ENCODE results near the gene TEX30. TPM values are rescaled to one million over a fixed set of nuclear protein-coding genes. Genes with fewer than 3 reads are reported as not detected.
"Not testable (repeated sequence)": the region's sequence is repeated elsewhere in the genome, so short reads cannot be mapped to it uniquely, and the experiment has no call there.

The TEX30 gene
- total RNA-seq, 1 donor from 2014 or later, result 5.9 TPM

- intact Hi-C loops (cut with DNase I), result no loop called here
- no peak for DNase-seq (ENCODE audit: low spot score)
Observed at GRCh38 chr13:102781591-102781990, 8.0 kb upstream of the TEX30 start.

DNA sequence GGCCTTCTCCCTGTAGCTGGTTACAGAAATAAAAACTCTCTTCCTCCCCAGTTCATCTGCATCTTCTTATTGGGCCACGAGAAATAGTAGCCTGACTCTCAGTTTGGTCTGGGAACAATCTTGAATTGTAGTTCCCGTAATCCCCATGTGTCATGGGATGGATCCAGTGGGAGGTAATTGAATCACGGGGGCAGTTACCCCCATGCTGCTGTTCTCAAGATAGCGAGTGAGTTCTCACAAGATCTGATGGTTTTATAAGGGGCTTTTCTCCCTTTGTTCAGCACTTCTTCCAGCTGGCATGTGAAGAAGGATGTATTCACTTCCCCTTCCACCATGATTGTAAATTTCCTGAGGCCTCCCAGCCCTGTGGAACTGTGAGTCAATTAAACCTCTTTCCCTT, 7.1 kb upstream of the TEX30 start:
- intact Hi-C loops (cut with DNase I); DNase-seq (ENCODE audit: low spot score): not testable (repeated sequence)

GRCh38 chr13:102779436-102780159, 6.0 kb upstream of the TEX30 start:
- intact Hi-C loops (cut with DNase I), result no loop called here

GRCh38 chr13:102777736-102778135, 4.2 kb upstream of the TEX30 start:
- DNase-seq (ENCODE audit: low spot score), result no peak
- intact Hi-C loops (cut with DNase I), result no loop called here

More at GRCh38 chr13:102779436-102780159, 6.0 kb upstream of the TEX30 start:
- DNase-seq (ENCODE audit: low spot score), result no peak

DNA sequence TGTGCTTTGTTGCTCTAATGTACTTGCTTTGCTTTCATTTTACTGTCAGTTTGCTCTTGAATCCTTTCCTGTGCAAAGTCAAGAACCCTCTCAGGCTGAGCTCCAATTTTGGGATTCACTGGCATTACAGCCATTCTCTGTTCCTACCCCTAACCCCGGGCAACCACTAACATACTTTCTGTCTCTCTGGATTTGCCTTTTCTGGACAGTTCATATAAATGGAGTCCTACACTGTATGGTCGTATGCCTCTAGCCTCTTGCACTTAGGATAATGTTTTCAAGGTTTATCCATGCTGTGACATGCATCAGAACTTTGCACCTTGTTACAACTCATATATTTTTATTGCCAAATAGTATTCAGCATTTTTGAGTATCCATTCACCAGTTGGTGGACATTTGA, 2.7 kb upstream of the TEX30 start:
- DNase-seq (ENCODE audit: low spot score), result no peak
- intact Hi-C loops (cut with DNase I), result no loop called here

DNA sequence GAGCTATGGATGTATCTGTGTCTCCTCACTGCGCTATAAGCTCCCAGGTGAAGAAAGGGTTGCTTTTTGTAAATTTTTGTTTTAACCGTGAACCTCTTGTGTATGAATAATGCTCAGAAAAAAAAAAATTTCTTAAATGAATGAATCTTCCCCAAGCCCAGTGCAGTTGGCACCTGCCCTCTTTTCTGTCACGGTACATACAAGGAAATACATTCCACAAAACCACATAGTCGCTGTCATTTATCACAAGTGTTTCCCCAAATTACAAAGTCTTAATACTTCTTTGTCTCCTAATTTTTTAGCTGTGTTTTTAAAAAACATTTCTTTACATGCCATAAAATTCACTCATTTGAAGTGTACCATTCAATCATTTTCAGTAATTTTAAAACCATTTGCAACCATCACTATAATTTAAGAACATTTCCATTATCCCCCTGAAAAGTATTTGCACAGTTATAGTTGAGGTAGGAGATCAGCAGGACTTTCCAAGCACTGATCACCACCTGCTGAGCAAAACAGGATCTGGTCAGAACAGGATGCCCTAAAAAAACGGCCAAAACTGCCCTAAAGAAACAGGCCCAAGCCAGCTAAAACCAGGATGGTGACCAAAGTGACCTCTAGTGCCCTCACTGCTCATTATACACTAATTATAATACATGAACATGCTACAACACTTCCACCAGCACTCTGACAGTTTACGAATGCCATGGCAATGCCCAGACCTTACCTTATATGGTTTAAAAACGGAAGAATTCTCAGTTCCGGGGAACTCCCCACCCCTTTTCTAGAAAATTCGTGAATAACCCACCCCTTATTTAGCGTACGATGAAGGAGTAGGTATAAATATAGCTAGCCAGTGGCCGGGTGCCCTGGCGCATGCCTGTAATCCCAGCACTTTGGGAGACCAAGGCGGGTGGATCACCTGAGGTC, 1.3 kb upstream of the TEX30 start:
- intact Hi-C loops (cut with DNase I), result no loop called here

GRCh38 chr13:102774214-102774568, 605 bp upstream of the TEX30 start:
- DNase-seq (ENCODE audit: low spot score), result no peak
- intact Hi-C loops (cut with DNase I), result no loop called here

More for the DNA sequence above, 1.3 kb upstream of the TEX30 start:
- no peak for DNase-seq (ENCODE audit: low spot score)

DNA sequence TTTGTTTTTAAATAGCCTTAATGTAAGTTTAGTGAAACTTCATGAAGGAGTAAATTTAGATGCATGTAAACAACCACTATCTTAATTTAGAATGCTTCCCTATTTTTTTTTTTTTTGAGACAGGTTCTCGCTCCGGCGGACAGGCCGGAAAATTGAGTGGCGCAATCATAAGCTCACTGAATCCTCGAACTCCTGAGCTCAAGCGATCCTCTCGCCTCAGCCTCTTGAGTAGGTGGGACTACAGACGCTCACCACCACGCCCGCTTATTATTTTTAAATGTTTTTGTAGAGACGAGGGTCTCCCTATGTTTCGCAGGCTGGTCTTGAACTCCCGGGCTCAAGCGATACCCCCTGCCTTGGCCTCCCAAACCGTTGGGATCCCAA, 1.6 kb downstream of the TEX30 start:
- no peak for DNase-seq (ENCODE audit: low spot score)
- intact Hi-C loops (cut with DNase I), result loop anchor here (2.0 kb wide), 1 partner anchor 179 kb away; no protein-coding TSS in a partner anchor

GRCh38 chr13:102771298-102772041, 2.1 kb downstream of the TEX30 start:
- DNase-seq (ENCODE audit: low spot score), result no peak
- intact Hi-C loops (cut with DNase I), result loop anchor here (2.0 kb wide), 1 partner anchor 179 kb away; no protein-coding TSS in a partner anchor

DNA sequence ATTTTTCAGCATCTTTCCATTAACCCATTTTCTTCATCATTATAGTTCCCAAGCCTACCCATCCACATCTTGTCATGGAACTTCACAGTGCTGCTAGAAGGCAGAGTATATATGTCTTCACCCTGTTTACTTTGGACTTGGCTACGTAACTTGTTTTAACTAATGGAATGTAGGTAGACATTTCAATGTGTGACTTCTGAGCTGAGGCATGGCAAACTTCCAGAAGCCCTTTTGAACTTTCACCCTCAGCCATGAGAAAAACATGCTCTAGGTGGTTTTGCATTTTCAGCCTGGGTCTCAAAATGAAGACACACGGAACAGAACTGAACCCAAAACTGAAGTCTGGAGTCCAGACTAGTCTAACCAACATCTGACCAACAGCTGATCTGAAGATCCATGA, 3.2 kb downstream of the TEX30 start:
- no peak for DNase-seq (ENCODE audit: low spot score)
- intact Hi-C loops (cut with DNase I), result no loop called here

- intact Hi-C loops (cut with DNase I), result no loop called here
- no peak for DNase-seq (ENCODE audit: low spot score)
Observed at GRCh38 chr13:102769679-102770078, 3.9 kb downstream of the TEX30 start.

DNA sequence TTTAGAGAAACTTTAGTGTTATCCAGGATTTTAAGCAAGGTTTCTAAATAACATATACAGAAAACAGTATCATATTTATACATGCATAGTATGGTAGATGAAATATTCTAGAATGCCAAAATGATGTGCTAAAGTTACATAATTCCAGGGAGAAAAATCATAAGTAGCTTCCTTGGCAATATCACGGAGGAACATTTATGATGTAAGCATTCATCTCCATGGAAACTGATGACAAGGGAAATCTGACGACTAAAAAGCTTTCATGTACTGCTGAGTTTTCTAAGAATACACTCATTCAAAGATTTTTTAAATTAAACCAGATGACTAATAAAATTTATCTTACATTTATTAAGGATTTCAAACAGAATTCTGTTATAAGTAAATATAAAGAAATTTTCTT, 4.7 kb downstream of the TEX30 start:
- intact Hi-C loops (cut with DNase I), result no loop called here
- no peak for DNase-seq (ENCODE audit: low spot score)

GRCh38 chr13:102763741-102764140, 9.8 kb downstream of the TEX30 start:
- no peak for DNase-seq (ENCODE audit: low spot score)
- intact Hi-C loops (cut with DNase I), result no loop called here

DNA sequence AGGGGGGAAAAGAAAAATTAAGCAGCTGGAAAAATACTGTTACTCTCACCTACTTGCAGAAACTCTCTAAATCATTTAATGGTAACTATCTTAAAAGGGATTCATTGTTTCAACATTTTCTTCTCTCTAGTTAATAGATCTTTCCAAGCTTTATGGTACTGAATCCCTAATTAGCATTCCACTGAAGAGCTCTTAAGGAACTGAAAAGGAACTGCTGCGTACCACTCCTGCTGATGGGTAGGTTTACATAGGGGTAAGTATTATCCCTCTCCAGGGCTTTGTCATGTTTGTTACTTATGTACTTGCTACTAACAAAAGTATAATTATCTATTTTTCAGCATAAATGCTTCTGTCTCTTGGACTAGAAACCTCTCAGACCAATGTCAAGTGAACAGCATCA, 12.5 kb downstream of the TEX30 start:
- intact Hi-C loops (cut with DNase I), result no loop called here
- DNase-seq (ENCODE audit: low spot score), result no peak

GRCh38 chr13:102758842-102759241, 14.7 kb downstream of the TEX30 start:
- intact Hi-C loops (cut with DNase I), result no loop called here
- DNase-seq (ENCODE audit: low spot score), result no peak

DNA sequence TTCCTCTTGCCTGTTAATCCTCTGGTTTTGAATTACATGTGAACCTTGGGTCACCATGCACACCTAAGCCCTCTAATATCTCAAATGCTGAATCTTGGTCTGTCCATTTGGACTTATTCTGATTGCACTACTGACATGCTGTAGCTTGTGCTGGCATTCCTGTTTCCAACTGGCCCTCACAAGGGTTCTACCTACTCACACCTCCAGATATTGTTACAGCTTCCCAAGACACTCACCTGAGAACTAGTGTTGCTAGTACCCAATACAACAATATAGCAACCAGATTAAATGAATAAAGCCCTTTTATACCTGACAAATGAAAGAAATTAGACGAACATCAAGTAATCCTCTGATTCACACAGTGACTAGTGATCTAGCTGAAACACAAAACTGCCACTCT, 16.6 kb downstream of the TEX30 start:
- no peak for DNase-seq (ENCODE audit: low spot score)

GRCh38 chr13:102751886-102752285, 21.7 kb downstream of the TEX30 start:
- intact Hi-C loops (cut with DNase I), result no loop called here
- DNase-seq (ENCODE audit: low spot score), result no peak

More for the DNA sequence above, 16.6 kb downstream of the TEX30 start:
- intact Hi-C loops (cut with DNase I), result no loop called here

DNA sequence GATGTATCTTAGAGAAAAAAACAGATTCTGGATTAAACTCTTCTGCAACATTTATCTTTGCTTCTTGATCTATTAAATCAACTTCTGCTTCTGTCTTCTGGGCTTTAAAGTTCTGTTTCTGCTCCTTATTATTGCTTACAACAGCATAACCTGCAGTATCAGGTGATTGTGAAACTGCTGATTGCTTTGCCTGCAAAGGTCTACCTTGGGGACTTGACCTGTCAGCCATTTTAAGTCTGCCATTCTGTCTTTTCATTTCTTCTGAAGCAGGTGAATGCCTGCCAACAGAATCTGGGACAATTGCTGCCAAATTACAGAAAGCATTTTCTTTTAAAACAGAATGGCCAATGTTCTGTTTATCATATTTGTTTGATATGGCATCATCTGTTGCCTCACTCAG, 31.1 kb downstream of the TEX30 start:
- no peak for DNase-seq (ENCODE audit: low spot score)
- intact Hi-C loops (cut with DNase I), result no loop called here

DNA sequence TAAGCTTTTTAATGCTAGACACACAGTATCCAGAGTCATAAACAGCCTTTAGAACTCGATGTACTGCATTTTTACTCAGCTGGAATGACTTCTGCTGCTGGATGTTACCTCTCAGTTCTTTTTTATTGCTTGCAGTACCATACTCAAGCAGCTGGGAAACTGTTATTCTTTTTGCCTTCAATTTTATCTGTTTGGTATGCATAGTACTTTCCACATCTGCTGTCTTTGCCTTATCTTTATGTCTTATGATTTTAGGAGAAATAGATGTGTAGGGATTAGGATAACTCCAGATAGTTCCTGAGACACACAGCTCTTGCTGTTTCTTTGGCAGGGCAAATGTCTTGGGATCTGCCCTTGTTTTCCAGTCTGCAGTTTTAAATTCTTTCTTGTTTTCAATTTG, 31.5 kb downstream of the TEX30 start:
- no peak for DNase-seq (ENCODE audit: low spot score)
- intact Hi-C loops (cut with DNase I), result no loop called here

Measured in cardiac septum (tissue), 1 donor.